GM12873 (cell line): ENCODE data around the gene PLEKHD1.

ENCODE experiments used
- TF ChIP-seq, protein P1 (sequence below): IDR thresholded peaks from 2 replicates; pipeline ENCODE4 v1.5.1; 2012; ENCODE audit warnings: low read depth, mild to moderate bottlenecking, moderate library complexity, low read length, control low read depth; ENCODE audit not compliant: insufficient read depth; ENCODE audit errors: missing control alignments

PLEKHD1 gene

DNA sequence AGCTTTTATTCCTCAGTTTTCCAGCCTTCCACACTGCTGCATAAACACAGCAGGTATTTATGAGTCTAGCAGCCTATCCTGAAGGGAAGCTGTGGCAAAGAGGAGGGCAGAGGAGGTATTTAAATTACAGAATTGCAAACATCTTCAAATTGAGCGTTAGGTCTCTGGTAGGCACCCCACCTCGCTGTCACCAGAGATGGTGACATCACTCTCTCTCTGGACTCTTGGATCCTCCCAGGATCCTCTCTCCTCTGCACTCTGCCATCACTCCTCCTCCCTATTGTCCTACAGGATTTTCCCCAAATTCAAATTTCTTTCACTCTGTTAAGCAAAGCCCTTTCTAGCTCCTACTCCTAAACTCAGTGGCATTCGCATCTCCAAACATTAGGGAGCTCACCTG is 6.7 kb downstream of the PLEKHD1 start:
- TF ChIP-seq, protein P1, sequence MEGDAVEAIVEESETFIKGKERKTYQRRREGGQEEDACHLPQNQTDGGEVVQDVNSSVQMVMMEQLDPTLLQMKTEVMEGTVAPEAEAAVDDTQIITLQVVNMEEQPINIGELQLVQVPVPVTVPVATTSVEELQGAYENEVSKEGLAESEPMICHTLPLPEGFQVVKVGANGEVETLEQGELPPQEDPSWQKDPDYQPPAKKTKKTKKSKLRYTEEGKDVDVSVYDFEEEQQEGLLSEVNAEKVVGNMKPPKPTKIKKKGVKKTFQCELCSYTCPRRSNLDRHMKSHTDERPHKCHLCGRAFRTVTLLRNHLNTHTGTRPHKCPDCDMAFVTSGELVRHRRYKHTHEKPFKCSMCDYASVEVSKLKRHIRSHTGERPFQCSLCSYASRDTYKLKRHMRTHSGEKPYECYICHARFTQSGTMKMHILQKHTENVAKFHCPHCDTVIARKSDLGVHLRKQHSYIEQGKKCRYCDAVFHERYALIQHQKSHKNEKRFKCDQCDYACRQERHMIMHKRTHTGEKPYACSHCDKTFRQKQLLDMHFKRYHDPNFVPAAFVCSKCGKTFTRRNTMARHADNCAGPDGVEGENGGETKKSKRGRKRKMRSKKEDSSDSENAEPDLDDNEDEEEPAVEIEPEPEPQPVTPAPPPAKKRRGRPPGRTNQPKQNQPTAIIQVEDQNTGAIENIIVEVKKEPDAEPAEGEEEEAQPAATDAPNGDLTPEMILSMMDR, result no peak

DNA sequence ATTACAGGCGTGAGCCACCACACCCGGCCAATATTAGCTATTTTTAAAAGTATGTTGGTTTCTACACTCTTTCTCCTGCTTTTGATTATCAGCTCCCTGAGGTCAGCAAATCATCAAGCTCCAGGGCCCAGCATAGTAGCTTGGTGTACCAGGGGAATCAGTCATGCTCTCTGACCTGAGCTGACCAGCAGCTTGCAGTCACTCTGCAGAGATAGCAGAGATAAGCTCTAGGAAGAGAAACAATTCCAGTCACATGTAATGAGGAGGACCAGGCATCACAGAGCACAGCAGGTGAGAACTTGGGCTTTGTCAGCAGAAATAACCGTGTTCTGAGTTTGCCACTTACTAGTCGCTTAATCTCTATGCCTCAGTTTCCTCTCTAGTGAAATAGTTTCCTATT is 8.5 kb downstream of the PLEKHD1 start:
- TF ChIP-seq, protein P1, result no peak

GRCh38 chr14:69493791-69494190 is 9.3 kb downstream of the PLEKHD1 start:
- TF ChIP-seq, protein P1, result no peak

DNA sequence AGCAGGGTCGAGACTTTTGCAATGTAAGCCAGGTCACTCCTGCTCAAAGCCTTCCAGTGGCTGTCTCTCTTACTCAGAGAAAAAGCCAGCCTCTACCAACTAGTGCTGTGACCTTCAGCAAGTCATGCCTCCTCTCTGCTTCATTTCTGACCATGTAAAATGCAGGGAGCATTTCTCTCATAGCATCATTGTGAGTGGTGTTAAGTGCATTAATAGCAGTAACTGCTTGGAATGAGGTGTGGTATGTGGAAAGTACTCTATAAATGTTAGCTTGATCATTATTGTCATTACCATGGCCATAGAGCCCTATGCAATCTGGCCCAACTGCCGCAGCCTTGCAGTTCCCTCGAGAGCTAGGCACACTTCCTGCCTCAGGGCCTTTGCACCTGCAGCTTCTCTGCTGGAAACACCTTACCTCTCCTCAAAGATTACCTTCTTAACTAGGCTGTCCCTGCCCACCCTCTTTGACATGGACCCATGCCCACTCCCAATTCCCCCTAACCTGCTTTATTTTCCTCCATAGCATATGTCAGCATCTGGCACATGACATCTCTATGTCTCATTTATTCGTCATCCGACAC is 10.9 kb downstream of the PLEKHD1 start:
- TF ChIP-seq, protein P1, result no peak

- TF ChIP-seq, protein P1, result no peak
These were observed 14.9 kb downstream of the PLEKHD1 start for GRCh38 chr14:69499436-69499835.

GRCh38 chr14:69500096-69500495 is 15.6 kb downstream of the PLEKHD1 start:
- TF ChIP-seq, protein P1, result no peak

- TF ChIP-seq, protein P1, result no peak
These were observed 16.2 kb downstream of the PLEKHD1 start for GRCh38 chr14:69500736-69501135.
